IMR-90 (cell line): ENCODE measurements around the gene SLC47A2.

Experiments
- POLR2A ChIP-seq: IDR thresholded peaks from 2 replicates; pipeline ENCODE4 v1.6.1; 2012; ENCODE audit warnings: mild to moderate bottlenecking, low read depth, low read length
- TF ChIP-seq, protein P1 (sequence below): conservative IDR thresholded peaks from 2 replicates; pipeline ENCODE4 v1.5.1; 2012; ENCODE audit warnings: mild to moderate bottlenecking, low read depth, low read length, improper control_type of control experiment

DNA sequence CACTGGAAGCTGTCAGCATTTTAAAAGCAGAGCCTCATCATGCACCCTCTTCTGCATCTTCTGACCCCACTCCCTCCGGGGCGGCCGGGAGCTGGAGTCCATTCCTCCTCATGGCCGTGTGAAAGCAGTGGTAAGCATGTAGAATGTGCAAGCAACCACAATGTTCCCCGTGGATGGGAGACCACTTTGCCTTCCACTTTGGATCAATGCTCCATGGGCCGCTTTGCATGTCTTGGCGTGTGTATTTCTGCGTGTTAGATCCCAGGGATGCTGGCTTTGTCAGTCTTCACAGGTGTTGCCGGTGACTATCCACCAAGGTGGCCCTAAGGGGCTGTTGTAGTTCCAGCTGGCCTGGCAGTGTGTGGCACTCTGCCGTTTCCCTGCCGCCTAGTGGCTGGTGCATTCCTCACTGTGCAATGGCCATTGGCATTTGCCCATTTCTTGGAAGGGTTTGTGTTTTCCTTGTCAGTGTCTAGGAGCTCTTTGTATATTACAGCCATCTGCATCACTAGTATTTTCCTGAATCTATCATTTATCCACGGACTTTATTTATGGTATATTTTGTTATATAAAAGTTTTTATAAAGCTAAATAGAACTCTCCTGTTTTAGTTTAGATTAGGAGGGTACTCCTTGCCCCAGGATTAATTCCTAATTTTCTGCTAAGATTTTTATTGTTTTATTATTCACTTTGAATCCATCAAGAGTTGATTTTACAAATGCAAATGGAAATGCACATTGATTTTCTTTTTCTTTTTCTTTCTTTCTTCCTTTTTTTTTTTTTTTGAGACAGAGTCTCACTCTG is 37.5 kb upstream of the SLC47A2 start:
- TF ChIP-seq, protein P1, sequence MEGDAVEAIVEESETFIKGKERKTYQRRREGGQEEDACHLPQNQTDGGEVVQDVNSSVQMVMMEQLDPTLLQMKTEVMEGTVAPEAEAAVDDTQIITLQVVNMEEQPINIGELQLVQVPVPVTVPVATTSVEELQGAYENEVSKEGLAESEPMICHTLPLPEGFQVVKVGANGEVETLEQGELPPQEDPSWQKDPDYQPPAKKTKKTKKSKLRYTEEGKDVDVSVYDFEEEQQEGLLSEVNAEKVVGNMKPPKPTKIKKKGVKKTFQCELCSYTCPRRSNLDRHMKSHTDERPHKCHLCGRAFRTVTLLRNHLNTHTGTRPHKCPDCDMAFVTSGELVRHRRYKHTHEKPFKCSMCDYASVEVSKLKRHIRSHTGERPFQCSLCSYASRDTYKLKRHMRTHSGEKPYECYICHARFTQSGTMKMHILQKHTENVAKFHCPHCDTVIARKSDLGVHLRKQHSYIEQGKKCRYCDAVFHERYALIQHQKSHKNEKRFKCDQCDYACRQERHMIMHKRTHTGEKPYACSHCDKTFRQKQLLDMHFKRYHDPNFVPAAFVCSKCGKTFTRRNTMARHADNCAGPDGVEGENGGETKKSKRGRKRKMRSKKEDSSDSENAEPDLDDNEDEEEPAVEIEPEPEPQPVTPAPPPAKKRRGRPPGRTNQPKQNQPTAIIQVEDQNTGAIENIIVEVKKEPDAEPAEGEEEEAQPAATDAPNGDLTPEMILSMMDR: no peak
- no peak for TF ChIP-seq POLR2A
